NB4 (cell line): ENCODE data around the gene HOXC10.

ENCODE experiments used
- MAX ChIP-seq: IDR thresholded peaks from 2 replicates; pipeline ENCODE4 v1.6.1; 2011; ENCODE audit warnings: low read depth, low read length
- POLR2A ChIP-seq: IDR thresholded peaks from 2 replicates; pipeline ENCODE4 v1.6.1; 2011; ENCODE audit warnings: mild to moderate bottlenecking; ENCODE audit not compliant: insufficient read length; ENCODE audit errors: extremely low read depth

GRCh38 chr12:54012631-54013409, 27.9 kb downstream of the HOXC10 start:
- no peak for TF ChIP-seq POLR2A
- no peak for TF ChIP-seq MAX
